NCI-H1930 (cell line): ENCODE results near the gene PCYT1A.
"Not testable (repeated sequence)": the region's sequence is repeated elsewhere in the genome, so short reads cannot be mapped to it uniquely, and the experiment has no call there.

Experiments used
- DNase-seq, 2 experiments: peaks; one replicate each; lab custom pipeline; 2025; lab: John Stamatoyannopoulos, UW

PCYT1A gene

DNA sequence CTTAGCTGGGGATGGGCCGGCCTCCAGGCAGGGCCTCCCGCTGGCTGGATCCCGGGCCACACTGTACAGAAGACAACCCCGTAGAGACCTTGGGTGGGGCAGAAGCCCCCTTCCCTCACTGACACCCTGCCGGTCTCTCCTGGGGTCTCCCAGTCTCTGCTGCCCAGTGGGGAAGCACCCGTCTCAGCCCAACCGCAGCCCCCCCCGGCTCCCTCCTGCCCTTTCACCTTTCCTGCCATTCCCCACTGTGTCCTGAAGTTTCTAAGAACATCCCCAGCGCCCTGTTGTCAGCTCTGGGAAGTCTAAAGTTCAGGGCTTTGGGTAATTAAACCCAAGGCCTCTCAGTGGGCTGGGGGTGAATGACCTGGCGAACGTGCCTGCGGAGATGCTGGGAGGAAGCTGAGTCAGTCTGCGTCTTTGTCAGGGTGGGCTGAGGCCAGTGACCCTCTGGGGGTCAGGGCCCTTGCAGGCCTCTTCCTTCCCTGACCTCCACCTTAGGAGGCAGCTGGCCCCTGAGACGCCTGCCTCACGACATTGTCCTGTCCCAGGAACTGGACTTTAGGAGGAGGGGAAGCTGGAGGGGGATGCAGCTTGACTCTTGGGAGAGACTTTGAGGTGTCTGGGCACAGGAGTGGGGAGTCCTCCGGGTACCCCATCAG is 72.6 kb downstream of the PCYT1A start:
- no peak for DNase-seq

DNA sequence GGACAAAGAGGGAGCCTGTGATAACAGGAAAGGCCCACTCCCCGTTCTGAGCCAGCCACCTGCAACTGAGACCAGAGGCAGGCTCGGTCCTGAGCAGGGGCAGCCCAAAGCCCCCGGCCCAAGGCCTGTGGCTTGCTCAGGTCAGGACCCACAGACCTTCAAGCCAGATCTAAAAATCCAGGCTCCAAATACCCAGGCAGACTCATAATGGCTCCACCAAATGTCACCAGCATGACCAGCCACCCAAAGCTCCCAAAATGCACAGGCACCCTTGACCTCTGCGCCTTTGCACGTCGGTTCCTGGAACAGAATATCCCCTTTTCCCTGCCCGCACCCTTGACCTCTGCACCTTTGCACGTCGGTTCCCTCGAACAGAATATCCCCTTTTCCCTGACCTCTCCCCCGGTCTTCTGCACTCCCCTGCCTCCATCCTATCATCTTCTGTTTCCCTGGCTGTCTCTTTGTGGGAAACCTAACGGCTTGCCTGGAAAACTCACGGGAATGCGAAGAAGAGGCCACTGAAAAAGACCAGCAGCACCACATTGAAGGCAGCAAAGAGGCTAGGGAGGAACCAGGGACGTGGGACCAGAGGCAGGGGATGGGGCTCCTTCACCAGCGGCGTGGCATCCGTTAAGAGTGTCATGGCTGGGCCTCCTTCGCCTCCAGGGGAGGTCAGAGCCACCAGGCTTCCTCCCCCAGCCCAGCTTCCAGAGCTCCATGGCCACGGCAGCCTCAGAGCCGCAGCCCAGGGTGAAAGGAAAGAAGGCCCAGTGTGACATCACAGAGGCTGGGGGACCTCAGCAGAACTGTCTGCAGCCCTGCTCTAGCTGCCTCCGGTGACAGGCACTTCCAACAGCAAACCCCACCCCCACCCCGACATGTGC is 76.6 kb downstream of the PCYT1A start, which contains the start of gene ZDHHC19:
ZDHHC19 (minus strand) TSS at position 728 of the 884 bp plus-strand sequence; CDS start at position 643, 85 bp downstream.
- DNase-seq = no peak

DNA sequence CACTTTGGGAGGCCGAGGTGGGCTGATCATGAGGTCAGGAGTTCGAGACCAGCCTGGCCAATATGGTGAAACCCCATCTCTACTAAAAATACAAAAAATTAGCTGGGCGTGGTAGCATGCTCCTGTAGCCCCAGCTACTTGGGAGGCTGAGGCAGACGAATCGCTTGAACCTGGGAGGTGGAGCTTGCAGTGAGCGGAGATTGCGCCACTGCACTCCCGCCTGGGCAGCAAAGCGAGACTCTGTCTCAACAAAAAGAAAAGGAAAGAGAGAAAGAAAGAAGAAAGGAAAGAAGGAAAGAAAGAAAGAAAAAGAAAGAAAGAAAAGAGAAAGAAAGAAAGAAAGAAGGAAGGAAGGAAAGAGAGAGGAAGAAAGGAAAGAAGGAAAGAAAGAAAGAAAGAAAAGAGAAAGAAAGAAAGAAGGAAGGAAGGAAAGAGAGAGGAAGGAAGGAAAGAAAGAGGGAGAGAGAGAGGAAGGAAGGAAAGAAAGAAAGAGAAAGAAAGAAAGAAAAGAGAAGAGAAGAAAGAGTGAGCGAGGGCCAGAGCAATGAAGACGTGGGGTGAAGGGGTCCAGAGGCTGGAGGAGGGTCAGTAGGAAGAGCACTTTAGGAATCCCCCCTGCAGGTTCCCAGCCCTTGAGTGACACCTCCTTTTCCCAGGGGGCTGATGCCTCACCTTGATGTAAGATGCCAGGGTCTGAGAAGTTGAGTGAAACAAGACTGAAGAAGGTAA is 77.4 kb downstream of the PCYT1A start:
- not testable (repeated sequence) for DNase-seq

DNA sequence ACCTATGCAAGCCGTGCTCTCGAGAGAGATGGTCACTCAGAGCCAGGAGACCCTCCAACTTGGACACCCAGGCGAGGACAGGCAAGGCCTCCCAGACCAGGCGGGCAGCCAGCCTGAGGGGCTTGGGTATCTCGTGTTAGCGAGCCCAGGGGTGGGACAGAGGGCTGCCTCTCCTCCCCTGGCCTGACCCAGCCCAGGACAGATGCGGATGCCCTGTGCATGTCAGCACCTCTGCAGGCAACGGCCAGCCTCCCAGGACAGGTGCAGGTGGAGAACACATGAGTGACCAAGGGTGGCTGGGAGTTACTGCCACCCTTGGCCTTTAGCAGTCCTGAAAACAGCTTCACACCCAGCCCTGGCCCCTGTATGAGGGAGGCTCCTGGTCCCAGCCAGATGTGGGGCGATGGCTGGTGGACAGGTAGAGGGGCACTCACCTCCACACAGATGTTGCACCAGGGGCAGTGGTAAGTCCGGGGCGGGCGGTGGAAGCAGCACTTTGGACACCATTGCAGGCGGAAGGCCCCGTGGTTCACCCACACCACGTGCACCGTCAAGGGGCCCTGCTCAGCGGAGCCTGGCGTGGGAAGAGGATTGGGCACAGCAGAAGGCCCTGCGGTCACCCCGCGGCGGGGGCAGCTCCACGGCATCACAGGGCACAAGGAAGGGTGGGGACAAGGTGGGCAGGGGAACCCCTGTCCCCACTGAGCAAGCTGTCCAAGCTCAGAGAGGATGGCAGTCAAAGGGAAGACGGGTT is 78.4 kb downstream of the PCYT1A start:
- no peak for DNase-seq

DNA sequence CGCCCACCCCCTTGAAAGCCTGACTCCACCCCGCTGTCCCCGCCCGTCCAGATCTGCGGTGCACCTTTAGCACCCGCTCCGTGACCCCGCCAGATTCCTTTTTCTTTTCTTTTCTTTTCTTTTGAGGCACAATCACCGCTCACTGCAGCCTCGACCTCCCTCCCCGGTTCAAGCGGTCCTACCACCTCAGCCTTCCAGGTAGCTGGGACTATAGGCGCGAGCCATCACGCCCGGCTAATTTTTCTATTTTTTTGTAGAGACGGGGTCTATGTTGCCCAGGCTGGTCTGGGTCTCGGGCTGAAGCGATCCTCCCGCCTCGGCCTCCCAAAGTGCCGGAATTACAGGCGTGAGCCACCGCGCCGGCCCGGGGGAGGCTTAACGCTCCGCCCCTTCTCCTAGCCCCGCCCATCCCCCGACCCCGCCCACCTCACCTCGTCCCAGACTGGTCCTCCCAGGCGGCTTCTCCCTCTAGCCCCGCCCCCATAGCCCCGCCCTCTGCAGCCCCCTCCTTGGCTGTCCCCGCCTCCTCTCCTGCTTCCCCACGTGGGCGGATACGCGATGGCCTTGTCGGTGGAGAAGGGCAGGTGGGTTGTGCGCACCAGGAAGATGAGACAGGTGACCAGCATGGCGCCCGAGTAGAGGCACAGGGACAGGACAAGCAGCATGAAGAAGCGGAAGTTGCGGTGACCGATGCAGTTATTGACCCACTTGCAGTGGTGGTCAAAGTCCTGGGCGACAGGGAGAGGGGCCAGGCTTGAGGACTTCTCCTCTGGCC is 79.5 kb downstream of the PCYT1A start:
- peak in 1 of 2 experiments; percentile 7 for DNase-seq

DNA sequence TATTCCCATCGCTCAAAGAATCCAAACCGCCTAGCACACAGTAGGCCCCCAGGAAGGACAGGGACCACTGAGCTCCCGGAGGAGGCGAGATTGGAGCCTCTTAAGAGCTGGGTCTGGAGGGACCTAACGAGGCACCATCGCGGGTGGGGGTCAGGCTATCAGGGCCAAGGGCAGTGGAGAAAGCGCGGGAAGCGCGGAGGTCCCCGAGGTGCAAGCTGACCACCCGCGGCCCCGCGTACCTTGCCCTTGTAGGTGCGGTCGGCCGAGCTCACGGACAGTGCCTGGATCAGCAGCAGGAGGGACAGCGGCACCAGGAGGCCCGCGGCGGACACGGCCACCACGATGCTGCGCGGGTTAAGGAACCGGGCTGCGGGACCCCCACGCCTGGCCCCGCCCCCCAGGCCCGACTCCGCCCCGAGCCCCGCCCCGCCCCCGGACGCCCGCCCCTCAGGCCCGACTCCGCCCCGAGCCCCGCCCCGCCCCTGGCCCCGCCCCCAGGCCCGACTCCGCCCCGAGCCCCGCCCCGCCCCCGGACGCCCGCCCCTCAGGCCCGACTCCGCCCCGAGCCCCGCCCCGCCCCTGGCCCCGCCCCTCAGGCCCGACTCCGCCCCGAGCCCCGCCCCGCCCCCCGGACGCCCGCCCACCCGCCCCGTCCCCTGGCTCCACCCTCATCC is 80.2 kb downstream of the PCYT1A start:
- no peak for DNase-seq

DNA sequence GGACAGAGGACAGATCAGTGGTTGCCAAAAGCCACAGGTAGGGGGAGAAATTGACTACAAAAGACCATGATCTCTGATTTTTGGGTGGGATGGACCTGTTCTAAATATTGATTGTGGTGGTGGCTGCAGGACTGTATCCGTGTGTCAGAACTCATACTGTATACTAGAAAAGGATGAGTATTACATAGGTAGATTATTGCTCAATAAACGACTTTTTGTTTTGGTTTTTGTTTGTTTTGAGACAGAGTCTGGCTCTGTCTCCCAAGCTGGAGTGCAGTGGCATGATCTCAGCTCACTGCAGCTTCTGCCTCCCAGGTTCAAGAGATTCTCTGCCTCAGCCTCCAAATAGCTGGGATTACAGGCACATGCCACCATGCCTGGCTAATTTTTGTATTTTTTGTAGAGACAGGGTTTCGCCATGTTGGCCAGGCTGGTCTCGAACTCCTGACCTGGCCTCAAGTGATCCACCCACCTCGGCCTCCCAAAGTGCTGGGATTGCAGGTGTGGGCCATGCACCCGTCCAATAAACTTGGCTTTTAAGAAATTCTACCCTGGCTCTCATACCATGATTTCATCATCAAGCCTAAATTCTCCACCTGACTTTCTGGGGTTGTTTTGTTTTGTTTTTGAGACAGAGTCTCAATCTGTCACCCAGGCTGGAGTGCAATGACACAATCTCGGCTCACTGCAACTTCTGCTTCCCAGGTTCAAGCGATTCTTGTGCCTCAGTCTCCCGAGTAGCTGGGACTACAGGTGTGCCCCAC is 81.9 kb downstream of the PCYT1A start:
- DNase-seq = not testable (repeated sequence)

DNA sequence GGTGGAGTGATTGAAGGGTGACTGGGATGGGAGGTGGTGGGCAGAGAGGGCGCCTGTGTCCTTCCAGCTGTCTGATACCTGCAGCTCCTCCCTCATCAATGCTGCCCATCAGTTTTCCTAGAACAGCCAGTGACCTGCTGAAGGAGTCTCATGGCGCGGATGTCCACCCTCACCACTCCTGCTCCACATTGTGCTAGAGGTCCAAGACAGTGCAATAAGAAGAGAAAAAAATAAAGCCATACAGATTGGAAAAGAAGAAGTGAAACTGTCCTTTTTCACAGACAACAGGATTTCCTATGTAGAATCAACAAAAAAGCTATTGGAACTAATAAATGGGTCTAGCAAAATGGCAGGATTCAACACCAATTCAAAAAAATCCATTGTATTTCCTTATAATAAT is 83.7 kb downstream of the PCYT1A start:
- DNase-seq = no peak

DNA sequence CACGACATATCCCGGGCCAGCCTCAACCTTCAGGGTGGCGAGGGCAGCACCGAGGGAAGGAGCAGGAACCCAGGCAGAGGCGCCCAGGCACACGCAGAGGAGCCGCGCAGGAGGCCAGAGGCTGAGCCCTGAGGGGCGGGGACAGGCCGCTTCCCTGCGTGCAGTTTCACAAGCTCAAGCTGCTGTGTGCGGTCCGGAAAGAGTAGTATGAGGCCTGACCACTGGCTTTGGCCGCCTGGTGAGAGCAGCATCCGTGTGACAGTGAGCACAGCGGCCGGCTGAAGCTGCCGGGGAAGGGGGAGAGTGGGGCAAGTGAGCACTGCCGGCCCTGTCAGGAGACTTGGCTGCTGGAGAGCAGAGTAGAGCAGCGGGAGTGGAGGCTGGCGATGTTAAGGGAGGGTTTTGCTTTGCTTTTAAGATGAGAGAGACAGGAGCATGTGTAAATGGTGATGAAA is 85.0 kb downstream of the PCYT1A start:
- no peak for DNase-seq

DNA sequence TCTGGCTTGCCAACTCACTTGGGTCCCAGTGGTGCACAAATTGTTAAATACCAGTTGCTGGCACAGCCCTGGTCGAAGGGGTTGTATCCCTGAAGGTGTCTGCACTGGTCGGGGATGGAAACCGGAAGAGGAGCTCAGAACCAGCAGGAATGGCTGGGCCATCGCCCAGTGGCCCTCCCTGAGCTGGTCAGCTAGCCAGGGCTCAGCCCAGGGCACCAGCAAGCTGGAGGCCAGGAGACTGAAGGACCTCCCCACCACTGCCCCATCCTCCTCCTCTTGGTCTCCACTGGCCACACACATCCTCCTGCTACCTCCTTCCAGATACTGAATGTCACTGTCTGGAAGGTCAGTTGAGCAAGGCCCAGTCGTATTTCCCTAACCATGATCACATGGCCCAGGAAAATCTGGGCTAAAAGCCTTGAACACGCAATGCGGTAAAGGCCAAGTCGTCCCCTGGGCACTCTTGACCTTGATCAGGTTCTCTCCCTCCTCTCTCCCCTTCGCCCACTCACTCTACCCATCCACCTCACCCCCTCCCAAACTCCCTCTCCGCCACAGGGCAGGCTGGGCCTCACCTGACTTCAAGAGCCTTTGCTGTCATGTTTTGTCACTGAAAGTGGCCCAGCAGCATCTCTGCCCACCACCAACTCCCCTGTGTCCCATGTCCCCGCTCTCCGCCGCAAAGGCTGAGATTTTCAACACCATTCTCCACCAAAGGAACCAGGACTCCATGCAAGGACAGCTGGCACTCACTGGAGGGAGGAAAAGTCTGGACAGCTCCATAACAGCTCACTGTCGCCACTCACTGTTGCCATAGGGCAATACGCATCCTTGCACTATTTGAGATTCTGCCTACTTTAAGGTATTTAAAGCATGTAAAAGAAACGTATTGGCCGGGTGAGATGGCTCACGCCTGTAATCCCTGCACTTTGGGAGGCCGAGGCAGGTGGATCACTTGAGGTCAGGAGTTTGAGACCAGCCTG is 88.5 kb downstream of the PCYT1A start:
- DNase-seq = no peak

DNA sequence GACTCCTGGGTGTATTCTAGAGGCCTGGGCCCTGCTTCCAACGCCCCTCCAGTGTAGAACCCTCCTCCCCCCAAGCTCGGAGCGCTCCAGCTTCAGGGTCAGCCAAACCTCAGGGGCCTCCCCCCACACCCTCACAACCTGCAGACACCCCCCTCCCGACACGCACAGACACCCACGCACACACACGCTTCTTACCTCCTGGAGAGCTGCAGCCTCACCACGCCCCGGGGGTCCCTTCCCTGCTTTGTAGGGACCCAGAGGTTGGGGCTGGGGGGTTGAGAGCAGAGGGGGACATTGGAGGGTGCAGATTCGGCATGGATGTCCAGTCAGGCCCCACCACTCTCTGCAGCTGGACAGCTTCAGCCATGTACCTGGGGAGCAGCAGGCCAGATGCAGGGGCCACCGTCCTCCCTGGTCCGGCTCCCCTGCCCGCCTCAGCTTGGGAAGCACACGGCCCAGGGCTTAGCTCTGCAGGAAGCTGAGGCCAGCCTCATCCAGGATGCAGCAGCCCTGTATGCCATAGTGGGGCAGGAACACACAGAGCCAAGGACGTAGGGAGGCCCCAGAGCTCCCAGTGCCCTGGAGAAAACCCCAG is 89.3 kb downstream of the PCYT1A start:
- no peak for DNase-seq

DNA sequence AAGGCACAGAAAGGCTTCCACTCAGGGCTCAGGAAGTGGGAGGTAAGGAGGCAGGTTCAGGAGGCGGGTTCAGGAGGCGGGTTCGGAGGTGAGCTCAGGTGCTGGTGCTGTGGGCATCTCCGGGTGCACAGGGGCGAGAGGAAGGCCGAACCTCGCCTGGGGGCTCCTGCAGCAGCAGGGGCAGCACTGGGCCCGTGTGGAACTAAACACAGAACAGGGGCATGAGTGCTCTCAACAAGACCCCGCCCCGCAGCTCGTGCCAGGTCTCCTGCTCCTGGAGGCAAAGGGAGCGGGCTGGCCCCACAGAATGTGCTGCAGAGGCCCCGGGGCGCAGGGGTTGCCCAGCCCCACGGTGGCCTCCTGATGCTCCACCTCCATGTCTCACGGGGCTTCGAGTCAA is 90.0 kb downstream of the PCYT1A start:
- no peak for DNase-seq

DNA sequence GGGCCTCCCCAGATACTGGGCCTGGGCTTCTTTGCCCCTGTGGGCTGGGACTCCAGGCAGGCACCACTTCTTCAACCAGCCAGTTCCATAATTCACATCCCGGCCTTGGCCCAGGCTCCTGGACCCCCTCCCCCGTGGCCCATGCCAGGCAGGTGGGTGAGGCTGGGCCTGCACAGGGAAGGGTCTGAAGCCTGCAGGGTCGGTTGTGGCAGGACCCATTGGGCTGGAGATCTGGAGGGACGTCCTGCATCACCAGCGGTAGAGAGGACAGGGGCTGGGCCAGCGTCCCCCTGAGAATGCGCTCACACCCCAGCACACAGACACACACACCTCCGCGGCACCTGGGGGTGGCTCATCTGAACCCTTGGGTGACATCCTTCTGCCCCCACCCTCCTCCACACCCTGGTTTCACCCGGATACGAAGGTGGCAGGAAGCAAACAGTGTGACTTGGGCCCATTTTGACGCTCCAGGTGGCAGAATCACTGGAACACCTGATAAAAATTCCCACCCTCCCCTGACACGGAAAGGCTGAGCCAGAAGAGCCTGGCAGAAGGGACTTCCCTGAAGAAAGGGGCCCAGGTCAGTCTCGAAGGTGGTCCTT is 91.8 kb downstream of the PCYT1A start:
- DNase-seq = no peak

DNA sequence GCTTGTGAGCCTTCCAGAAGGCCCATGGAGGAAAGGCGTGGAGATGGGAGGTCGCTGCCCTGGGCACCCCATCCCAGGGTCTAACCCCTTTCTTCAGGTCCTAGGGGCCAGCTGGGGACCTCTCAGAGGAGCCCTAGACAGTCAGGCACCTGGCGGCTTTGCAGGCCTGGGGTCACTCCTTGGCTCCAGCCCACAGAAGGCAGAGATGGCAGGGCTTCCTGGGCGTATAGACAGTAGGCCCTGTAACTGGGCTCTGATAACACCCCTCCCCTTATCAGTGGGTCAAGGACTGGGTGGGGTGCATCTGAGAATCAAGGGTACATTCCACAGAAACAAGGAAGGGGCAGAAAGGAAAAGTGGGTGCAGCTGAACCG is 93.0 kb downstream of the PCYT1A start:
- DNase-seq = no peak

DNA sequence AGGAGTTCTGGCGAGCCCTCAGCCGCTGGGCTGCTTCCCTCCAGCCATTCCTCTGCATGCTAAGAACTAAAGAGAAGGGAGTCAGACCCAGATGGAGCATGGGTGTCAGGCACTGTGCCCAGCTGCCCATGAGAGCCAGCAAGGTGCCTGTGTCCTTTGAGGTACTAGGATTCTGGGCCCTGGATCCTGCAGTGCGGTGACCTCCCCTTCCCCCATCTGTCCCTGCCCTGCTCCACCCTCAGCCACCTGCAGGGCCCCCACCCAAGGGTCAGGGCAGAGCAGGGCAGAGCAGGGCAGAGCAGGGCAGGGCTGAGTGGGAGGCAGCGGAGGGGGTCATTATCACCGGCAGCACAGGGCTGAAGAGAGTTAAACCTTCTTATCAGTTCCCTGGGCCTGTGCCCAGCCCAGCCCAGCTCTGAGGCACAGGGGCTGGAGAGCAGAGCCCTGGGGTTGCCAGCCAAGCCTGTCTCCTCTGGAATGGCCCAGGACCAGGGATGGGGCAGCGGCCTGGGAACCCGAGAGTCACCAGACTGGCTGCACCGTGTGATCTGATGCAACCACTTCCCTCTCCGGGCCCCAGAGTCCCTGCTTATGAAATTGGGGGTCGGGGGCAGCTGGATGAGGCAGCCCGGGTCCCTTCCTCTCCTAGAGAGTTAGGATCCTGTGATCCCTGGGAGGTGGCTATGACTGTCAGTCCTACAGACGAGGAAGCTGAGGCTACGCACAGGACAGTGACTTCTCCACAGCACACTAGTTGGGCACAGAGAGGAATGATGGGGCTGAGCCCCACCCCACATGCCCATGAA is 93.6 kb downstream of the PCYT1A start:
- DNase-seq = no peak

DNA sequence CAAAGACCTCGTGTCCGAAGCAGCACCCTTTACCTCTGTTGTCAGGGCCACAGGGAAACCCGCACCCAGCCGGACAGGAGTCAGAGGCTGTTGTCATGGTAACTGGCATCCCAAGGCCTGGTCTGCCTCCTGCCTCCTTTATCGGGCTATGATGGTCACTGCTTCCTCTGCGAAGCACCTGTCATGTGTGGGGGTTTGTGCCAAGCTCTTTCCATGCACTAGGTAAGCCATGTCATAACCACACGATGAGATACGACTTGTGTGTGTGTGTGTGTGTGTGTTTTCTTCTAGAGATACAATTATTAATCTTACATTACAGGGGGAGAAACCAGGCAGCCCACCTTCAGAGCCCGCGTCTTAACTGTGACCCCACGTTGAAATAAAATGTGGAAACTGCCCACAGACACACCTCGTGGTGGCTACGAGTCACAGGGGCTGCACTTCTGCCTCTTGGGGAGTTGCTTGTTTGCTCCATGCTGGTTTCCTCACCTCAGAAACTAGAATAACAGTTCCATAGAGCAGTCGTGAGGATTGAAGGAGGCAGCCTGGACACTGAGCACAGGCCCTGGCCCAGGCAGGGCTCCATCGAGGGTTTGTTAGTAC is 94.3 kb downstream of the PCYT1A start:
- no peak for DNase-seq
